KOPT-K1 (cell line): ENCODE measurements around the gene CTBP2.

Experiments
- H3K27ac ChIP-seq: fragments of 200-600 bp; sonication (generic); 2 replicates; pipeline ENCODE4 v1.5.1; 2016; ENCODE audit warnings: antibody characterized with exemption, mild to moderate bottlenecking, low read depth, low read length; ENCODE audit not compliant: poor library complexity, severe bottlenecking
- H3K36me3 ChIP-seq: fragments of 200-600 bp; sonication (generic); 2 replicates; pipeline ENCODE4 v1.5.1; 2017; ENCODE audit warnings: antibody characterized with exemption, mild to moderate bottlenecking, low read length, moderate library complexity; ENCODE audit not compliant: insufficient read depth
- H3K9me3 ChIP-seq: fragments of 200-600 bp; sonication (generic); 2 replicates; pipeline ENCODE4 v1.5.1; 2017; ENCODE audit warnings: antibody characterized with exemption, low read length, mild to moderate bottlenecking; ENCODE audit not compliant: insufficient read depth, poor library complexity, severe bottlenecking

CTBP2 gene

GRCh38 chr10:125145636-125146035 lies 14.7 kb downstream of the CTBP2 start:
- H3K36me3 ChIP-seq, result no peaks in the 10 kb centered on the region

GRCh38 chr10:125144693-125145623 lies 15.4 kb downstream of the CTBP2 start:
- Histone ChIP-seq H3K36me3 (no peaks in the 10 kb centered on the region), H3K27ac (no peak overlapping the region), H3K9me3 (no peaks in the 10 kb centered on the region)

More at GRCh38 chr10:125145636-125146035, 14.7 kb downstream of the CTBP2 start:
- no peak overlapping the region for H3K27ac ChIP-seq
- no peaks in the 10 kb centered on the region for H3K9me3 ChIP-seq

- H3K36me3 ChIP-seq, result no peaks in the 10 kb centered on the region
- no peak overlapping the region for H3K27ac ChIP-seq
- no peaks in the 10 kb centered on the region for H3K9me3 ChIP-seq
These were observed 16.2 kb downstream of the CTBP2 start for GRCh38 chr10:125144206-125144605.

- Histone ChIP-seq H3K27ac (no peak overlapping the region), H3K36me3 (no peaks in the 10 kb centered on the region), H3K9me3 (no peaks in the 10 kb centered on the region)
These were observed 17.4 kb downstream of the CTBP2 start for GRCh38 chr10:125142946-125143345.

GRCh38 chr10:125141860-125142484 lies 18.4 kb downstream of the CTBP2 start:
- Histone ChIP-seq H3K36me3 (no peaks in the 10 kb centered on the region), H3K9me3 (no peaks in the 10 kb centered on the region), H3K27ac (no peak overlapping the region)

GRCh38 chr10:125141150-125141859 lies 19.1 kb downstream of the CTBP2 start:
- Histone ChIP-seq H3K27ac (no peak overlapping the region), H3K9me3 (no peaks in the 10 kb centered on the region), H3K36me3 (no peaks in the 10 kb centered on the region)

GRCh38 chr10:125140151-125140550 lies 20.2 kb downstream of the CTBP2 start:
- H3K36me3 ChIP-seq, result no peaks in the 10 kb centered on the region
- no peaks in the 10 kb centered on the region for H3K9me3 ChIP-seq
- no peak overlapping the region for H3K27ac ChIP-seq

GRCh38 chr10:125137601-125138438 lies 22.5 kb downstream of the CTBP2 start:
- no peaks in the 10 kb centered on the region for H3K9me3 ChIP-seq
- H3K36me3 ChIP-seq, result no peaks in the 10 kb centered on the region
- H3K27ac ChIP-seq, result no peak overlapping the region

- no peak overlapping the region for H3K27ac ChIP-seq
- H3K36me3 ChIP-seq, result no peaks in the 10 kb centered on the region
- H3K9me3 ChIP-seq, result no peaks in the 10 kb centered on the region
These were observed 24.3 kb downstream of the CTBP2 start for GRCh38 chr10:125136087-125136486.

GRCh38 chr10:125135771-125136035 lies 24.7 kb downstream of the CTBP2 start:
- no peak overlapping the region for H3K27ac ChIP-seq
- no peaks in the 10 kb centered on the region for H3K36me3 ChIP-seq
- no peaks in the 10 kb centered on the region for H3K9me3 ChIP-seq

- H3K9me3 ChIP-seq, result no peaks in the 10 kb centered on the region
- H3K36me3 ChIP-seq, result no peaks in the 10 kb centered on the region
- no peak overlapping the region for H3K27ac ChIP-seq
These were observed 25.2 kb downstream of the CTBP2 start for GRCh38 chr10:125134916-125135770.

- Histone ChIP-seq H3K27ac (no peak overlapping the region), H3K9me3 (no peaks in the 10 kb centered on the region), H3K36me3 (no peaks in the 10 kb centered on the region)
These were observed 25.9 kb downstream of the CTBP2 start for GRCh38 chr10:125134483-125134848.

GRCh38 chr10:125133696-125134482 lies 26.5 kb downstream of the CTBP2 start:
- no peaks in the 10 kb centered on the region for H3K9me3 ChIP-seq
- H3K36me3 ChIP-seq, result no peaks in the 10 kb centered on the region
- H3K27ac ChIP-seq, result no peak overlapping the region
